ENCODE data around the gene RNF133. TPM values are rescaled to one million over a fixed set of nuclear protein-coding genes. Genes with fewer than 3 reads are reported as not detected.

RNF133 gene
- total and polyA plus RNA-seq, 5 donors from 2014 or later, result not detected

DNA sequence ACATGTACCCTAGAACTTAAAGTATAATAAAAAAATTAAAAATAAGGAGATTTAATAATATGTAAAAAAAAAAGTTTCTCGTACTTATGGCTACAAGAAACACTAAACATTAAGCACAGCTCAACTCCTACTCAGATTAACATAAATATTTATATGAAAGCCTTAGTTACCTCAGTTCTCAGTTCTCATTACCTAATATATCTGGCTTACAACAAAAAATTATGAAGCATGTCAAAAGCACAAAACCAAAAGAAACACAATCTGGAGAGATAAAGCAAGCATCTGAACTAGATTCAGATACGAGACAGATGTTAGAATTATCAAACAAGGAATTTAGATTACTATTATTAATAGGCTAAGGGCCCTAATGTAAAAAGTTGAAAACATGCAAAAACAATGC is 40.1 kb downstream of the RNF133 start:
- Histone ChIP-seq H3K27me3 (ENCODE audit: control insufficient read depth, insufficient read depth, low read length) (no peaks in the 10 kb centered on the region), H3K9me3 (ENCODE audit: control insufficient read depth in 2 of 2, low read length in 2 of 2) (peaks cover 0 to 2% of the 10 kb centered on the region in 2 experiments), H3K27ac (ENCODE audit: insufficient read depth, low read length, poor library complexity, severe bottlenecking) (no peak overlapping the region), H3K4me1 (ENCODE audit: control insufficient read depth, insufficient read depth, low read length, poor library complexity, severe bottlenecking) (no peaks in the 10 kb centered on the region), H3K36me3 (ENCODE audit: control insufficient read depth, insufficient read depth, low read length) (no peaks in the 10 kb centered on the region), H3K4me3 (ENCODE audit: low read depth, low read length) (no peak overlapping the region)
- H3K36me3 Mint-ChIP-seq, result no peaks in the 10 kb centered on the region
- DNase-seq (no peak), ATAC-seq (ENCODE audit: low read depth in 2 of 2) (no peak)
- no peaks in the 10 kb centered on the region for H3K4me1 Mint-ChIP-seq
- H3K27me3 Mint-ChIP-seq, result no peaks in the 10 kb centered on the region
- H3K9me3 Mint-ChIP-seq, result peaks cover 0 to 7% (median 3%) of the 10 kb centered on the region in 7 donors
- no peak overlapping the region for H3K27ac Mint-ChIP-seq
- H3K4me3 Mint-ChIP-seq, result no peak overlapping the region

DNA sequence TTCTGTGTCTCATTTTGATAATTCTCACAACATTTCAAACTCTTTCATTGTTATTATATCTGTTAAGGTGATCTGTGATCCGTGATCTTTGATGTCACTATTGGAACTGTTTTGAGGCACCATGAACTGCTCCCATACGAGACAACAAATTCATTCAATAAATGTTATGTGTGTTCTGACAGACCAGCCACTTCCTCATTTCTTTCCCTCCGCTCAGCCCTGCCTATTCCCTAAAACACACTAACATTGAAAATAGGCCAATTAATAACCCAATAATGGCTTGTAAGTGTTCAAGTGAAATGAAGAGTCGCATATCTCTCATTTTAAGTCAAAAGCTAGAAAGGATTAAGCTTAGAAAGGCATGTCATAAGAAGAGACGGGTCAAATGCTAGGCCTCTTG is 45.2 kb downstream of the RNF133 start:
- H3K27me3 Mint-ChIP-seq, result no peaks in the 10 kb centered on the region
- Histone ChIP-seq H3K27ac (ENCODE audit: insufficient read depth, low read length, poor library complexity, severe bottlenecking) (no peak overlapping the region), H3K27me3 (ENCODE audit: control insufficient read depth, insufficient read depth, low read length) (no peaks in the 10 kb centered on the region), H3K36me3 (ENCODE audit: control insufficient read depth, insufficient read depth, low read length) (no peaks in the 10 kb centered on the region), H3K9me3 (ENCODE audit: control insufficient read depth in 2 of 2, low read length in 2 of 2) (no peaks in the 10 kb centered on the region), H3K4me3 (ENCODE audit: low read depth, low read length) (no peak overlapping the region), H3K4me1 (ENCODE audit: control insufficient read depth, insufficient read depth, low read length, poor library complexity, severe bottlenecking) (no peaks in the 10 kb centered on the region)
- H3K9me3 Mint-ChIP-seq, result peaks cover 0 to 11% (median 4%) of the 10 kb centered on the region in 7 donors
- DNase-seq (no peak), ATAC-seq (ENCODE audit: low read depth in 2 of 2) (no peak)
- H3K36me3 Mint-ChIP-seq, result no peaks in the 10 kb centered on the region
- H3K4me3 Mint-ChIP-seq, result no peak overlapping the region
- H3K4me1 Mint-ChIP-seq, result no peaks in the 10 kb centered on the region
- no peak overlapping the region for H3K27ac Mint-ChIP-seq

DNA sequence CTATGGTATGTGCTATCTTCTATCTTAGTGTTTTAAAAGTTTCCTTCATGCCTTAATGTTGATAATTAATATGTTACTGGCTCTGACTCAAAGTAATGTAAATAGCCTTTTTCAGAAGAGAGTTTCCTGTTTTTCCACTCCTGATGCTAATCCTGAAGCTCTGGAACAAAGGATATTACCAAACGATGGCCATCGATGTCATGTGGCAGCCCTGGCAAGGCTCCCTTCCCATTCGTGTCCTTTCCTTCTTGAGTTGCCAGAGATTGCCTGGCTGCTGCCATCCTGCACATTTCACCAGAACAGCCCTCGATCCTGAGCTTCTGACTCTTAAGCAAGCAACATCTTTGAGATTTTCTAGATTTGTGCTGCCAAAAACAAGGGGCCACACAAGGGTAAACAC is 46.0 kb downstream of the RNF133 start:
- Histone ChIP-seq H3K27ac (ENCODE audit: insufficient read depth, low read length, poor library complexity, severe bottlenecking) (no peak overlapping the region), H3K9me3 (ENCODE audit: control insufficient read depth in 2 of 2, low read length in 2 of 2) (no peaks in the 10 kb centered on the region), H3K36me3 (ENCODE audit: control insufficient read depth, insufficient read depth, low read length) (no peaks in the 10 kb centered on the region), H3K27me3 (ENCODE audit: control insufficient read depth, insufficient read depth, low read length) (no peaks in the 10 kb centered on the region), H3K4me1 (ENCODE audit: control insufficient read depth, insufficient read depth, low read length, poor library complexity, severe bottlenecking) (no peaks in the 10 kb centered on the region), H3K4me3 (ENCODE audit: low read depth, low read length) (no peak overlapping the region)
- H3K27me3 Mint-ChIP-seq, result no peaks in the 10 kb centered on the region
- H3K36me3 Mint-ChIP-seq, result no peaks in the 10 kb centered on the region
- ATAC-seq (ENCODE audit: low read depth in 2 of 2), result no peak
- H3K4me3 Mint-ChIP-seq, result no peak overlapping the region
- peaks cover 0 to 11% (median 4%) of the 10 kb centered on the region in 7 donors for H3K9me3 Mint-ChIP-seq
- no peak for DNase-seq
- H3K4me1 Mint-ChIP-seq, result no peaks in the 10 kb centered on the region
- peak overlapping the region in 1 of 3 donors; percentile 17 for H3K27ac Mint-ChIP-seq

DNA sequence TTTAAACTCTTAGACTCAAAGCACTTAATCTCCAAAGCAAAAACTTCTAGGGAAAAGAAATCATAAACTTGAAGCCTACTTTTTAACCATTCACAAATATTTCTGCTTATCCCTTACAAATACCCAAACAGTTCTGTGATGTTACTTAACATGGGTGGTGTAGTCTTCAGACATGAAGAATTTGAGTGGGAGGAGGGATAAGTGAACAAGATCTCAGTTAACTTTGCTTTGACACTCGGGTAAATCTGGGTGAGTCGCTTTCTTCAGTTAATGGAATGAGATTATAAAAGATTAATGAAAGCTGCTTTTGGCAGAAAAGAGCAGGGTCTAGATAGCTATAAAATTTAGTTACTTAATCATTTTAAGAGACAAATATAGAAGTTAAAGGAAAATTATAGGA is 47.5 kb downstream of the RNF133 start:
- no peaks in the 10 kb centered on the region for H3K36me3 ChIP-seq (ENCODE audit: control insufficient read depth, insufficient read depth, low read length)
- no peak overlapping the region for H3K4me3 ChIP-seq (ENCODE audit: low read depth, low read length)
- no peaks in the 10 kb centered on the region for H3K36me3 Mint-ChIP-seq
- H3K4me1 Mint-ChIP-seq, result no peaks in the 10 kb centered on the region
- H3K27ac ChIP-seq (ENCODE audit: insufficient read depth, low read length, poor library complexity, severe bottlenecking), result no peak overlapping the region
- H3K27ac Mint-ChIP-seq, result no peak overlapping the region
- no peak for ATAC-seq (ENCODE audit: low read depth in 2 of 2)
- H3K4me3 Mint-ChIP-seq, result peak overlapping the region in 1 of 4 donors; percentile 48
- no peaks in the 10 kb centered on the region for H3K27me3 ChIP-seq (ENCODE audit: control insufficient read depth, insufficient read depth, low read length)
- no peaks in the 10 kb centered on the region for H3K9me3 ChIP-seq (ENCODE audit: control insufficient read depth in 2 of 2, low read length in 2 of 2)
- H3K27me3 Mint-ChIP-seq, result no peaks in the 10 kb centered on the region
- H3K9me3 Mint-ChIP-seq, result peaks cover 0 to 12% (median 7%) of the 10 kb centered on the region in 7 donors
- DNase-seq, result no peak
- H3K4me1 ChIP-seq (ENCODE audit: control insufficient read depth, insufficient read depth, low read length, poor library complexity, severe bottlenecking), result no peaks in the 10 kb centered on the region

Other genes starting within 250 kb of the RNF133 start
- not detected for gene RNF148, start 3.8 kb upstream of the RNF133 start, total RNA-seq
- gene RNF148, start 3.8 kb upstream of the RNF133 start, polyA plus RNA-seq, result not detected
- gene CADPS2, start 187.3 kb upstream of the RNF133 start, total RNA-seq, result not detected
- gene CADPS2, start 187.3 kb upstream of the RNF133 start, polyA plus RNA-seq, result under 1 TPM in 1 of 4 donors, not detected in 3; 0.07 TPM